H1 (cell line): Measurements from ENCODE around the gene SH3BGRL3. TPM values are rescaled to one million over a fixed set of nuclear protein-coding genes. Genes with fewer than 3 reads are reported as not detected.

Source experiments
- CTCF ChIA-PET: fragments of 300-600 bp; sonication (Branson Sonifier 250); formaldehyde crosslinking; loops from one replicate; lab custom pipeline; 2021; ENCODE audit not compliant: partially characterized antibody; lab: Charles Lee
- POLR2A ChIA-PET: fragments of 300-600 bp; sonication (Branson Sonifier 250); formaldehyde crosslinking; loops from one replicate; lab custom pipeline; 2021; ENCODE audit warnings: inconsistent platforms; ENCODE audit not compliant: partially characterized antibody; lab: Charles Lee
- DNase-seq, 2 experiments: peaks; one replicate each; pipeline versions ENCODE4 v3.0.0 to v3.0.0-alpha.2; 2010 to 2022; ENCODE audit warnings: low spot score in 2 of 2, low read depth in 1 of 2, mixed read lengths in 1 of 2
- FAIRE-seq: peaks from 2 replicates; lab custom pipeline; 2011; peaks lifted over from hg19 to GRCh38; lab: Jason Lieb, UNC
- H2AFZ ChIP-seq: 2 replicates; pipeline ENCODE4 v1.8.1; 2012; ENCODE audit warnings: low read length, inconsistent platforms
- H2AK5ac ChIP-seq: 2 replicates; pipeline ENCODE4 v1.6.1; 2013; ENCODE audit warnings: low read depth, low read length
- H2BK120ac ChIP-seq: replicated peaks from 2 replicates; pipeline ENCODE3; 2013; ENCODE audit warnings: low read depth, low read length, inconsistent platforms
- H2BK12ac ChIP-seq: 2 replicates; pipeline ENCODE4 v1.6.1; 2013; ENCODE audit warnings: low read depth, low read length
- H2BK15ac ChIP-seq: 2 replicates; pipeline ENCODE4 v1.6.1; 2013; ENCODE audit warnings: low read length
- H2BK20ac ChIP-seq: 2 replicates; pipeline ENCODE4 v1.6.1; 2013; ENCODE audit warnings: low read length
- H2BK5ac ChIP-seq: 2 replicates; pipeline ENCODE4 v1.6.1; 2013; ENCODE audit warnings: low read depth, low read length
- H3K14ac ChIP-seq: 2 replicates; pipeline ENCODE4 v1.6.1; 2013; ENCODE audit warnings: inconsistent platforms; ENCODE audit not compliant: insufficient read length
- H3K18ac ChIP-seq: 2 replicates; pipeline ENCODE4 v1.6.1; 2013; ENCODE audit warnings: low read length; ENCODE audit errors: extremely low read depth
- H3K23ac ChIP-seq: 2 replicates; pipeline ENCODE4 v1.6.1; 2013; ENCODE audit warnings: inconsistent platforms; ENCODE audit not compliant: insufficient read length
- H3K23me2 ChIP-seq: 2 replicates; pipeline ENCODE4 v1.6.1; 2013; ENCODE audit warnings: low read depth, low read length
- H3K27ac ChIP-seq: 2 replicates; pipeline ENCODE4 v1.6.1; 2011; ENCODE audit warnings: low read depth, low read length, inconsistent platforms
- H3K27me3 ChIP-seq, 4 experiments: replicated peaks in 1 of 4; 1 replicate in 1 of 4; 2 replicates in 3 of 4; pipeline versions ENCODE4 v1.6.1 to v1.8.1; 2011 to 2013; ENCODE audit warnings: low read length in 3 of 4, mild to moderate bottlenecking in 3 of 4, inconsistent platforms in 2 of 4, mixed read lengths in 2 of 4, moderate library complexity in 1 of 4; ENCODE audit not compliant: control insufficient read depth in 3 of 4, insufficient read depth in 3 of 4; ENCODE audit errors: extremely low read depth in 1 of 4
- H3K36me3 ChIP-seq, 4 experiments: 2 replicates each; pipeline versions ENCODE4 v1.6.1 to v1.8.1; 2011 to 2013; ENCODE audit warnings: mild to moderate bottlenecking in 4 of 4, low read length in 3 of 4, moderate library complexity in 2 of 4, control low read depth in 1 of 4, inconsistent platforms in 1 of 4; ENCODE audit not compliant: insufficient read depth in 4 of 4, control insufficient read depth in 2 of 4
- H3K4ac ChIP-seq: replicated peaks from 2 replicates; pipeline ENCODE3; 2013; ENCODE audit warnings: low read length, low read depth, mixed read lengths, inconsistent platforms; ENCODE audit not compliant: insufficient read length
- H3K4me1 ChIP-seq, 4 experiments: replicated peaks in 1 of 4; 1 replicate in 1 of 4; 2 replicates in 3 of 4; pipeline versions ENCODE4 v1.6.1 to v1.8.1; 2011 to 2013; ENCODE audit warnings: low read length in 3 of 4, inconsistent platforms in 2 of 4, mixed read lengths in 1 of 4; ENCODE audit not compliant: insufficient read depth in 4 of 4, control insufficient read depth in 3 of 4
- H3K4me2 ChIP-seq, 2 experiments: 2 replicates each; pipeline versions ENCODE4 v1.6.1 to v1.8.1; 2011 to 2013; ENCODE audit warnings: low read depth in 2 of 2, low read length in 2 of 2, control low read depth in 1 of 2, inconsistent platforms in 1 of 2, mild to moderate bottlenecking in 1 of 2; ENCODE audit not compliant: insufficient read depth in 1 of 2
- H3K4me3 ChIP-seq, 4 experiments: fragments of 200-600, 300-600 bp in 1 of 4; sonication (generic), shearing (Covaris generic), sonication (Bioruptor Twin) in 1 of 4; 2 replicates each; pipeline versions ENCODE4 v1.5.1 to v1.8.1; 2011 to 2016; ENCODE audit warnings: low read length in 4 of 4, low read depth in 3 of 4, control low read depth in 2 of 4, inconsistent platforms in 2 of 4, mild to moderate bottlenecking in 2 of 4, mixed read lengths in 1 of 4, moderate library complexity in 1 of 4; ENCODE audit not compliant: insufficient read depth in 2 of 4; ENCODE audit errors: extremely low read depth in 1 of 4
- H3K56ac ChIP-seq: replicated peaks from 2 replicates; pipeline ENCODE3; 2013; ENCODE audit warnings: low read depth, mild to moderate bottlenecking, mixed read lengths, low read length, inconsistent platforms; ENCODE audit not compliant: insufficient read length
- H3K79me1 ChIP-seq: 2 replicates; pipeline ENCODE4 v1.6.1; 2013; ENCODE audit warnings: low read depth, low read length, control low read depth
- H3K79me2 ChIP-seq, 2 experiments: 2 replicates each; pipeline versions ENCODE4 v1.6.1 to v1.8.1; 2012 to 2013; ENCODE audit warnings: low read length in 2 of 2, mild to moderate bottlenecking in 2 of 2, inconsistent platforms in 1 of 2; ENCODE audit not compliant: insufficient read depth in 2 of 2, control insufficient read depth in 1 of 2
- H3K9ac ChIP-seq, 4 experiments: replicated peaks in 1 of 4; 1 replicate in 1 of 4; 2 replicates in 3 of 4; pipeline versions ENCODE4 v1.6.1 to v1.8.1; 2011 to 2013; ENCODE audit warnings: low read depth in 3 of 4, low read length in 3 of 4, control low read depth in 2 of 4, mild to moderate bottlenecking in 2 of 4, moderate library complexity in 2 of 4, inconsistent platforms in 1 of 4; ENCODE audit errors: extremely low read depth in 1 of 4
- H3K9me3 ChIP-seq, 2 experiments: 2 replicates each; pipeline versions ENCODE4 v1.6.1 to v1.8.1; 2012 to 2013; ENCODE audit warnings: mild to moderate bottlenecking in 2 of 2, moderate library complexity in 2 of 2, control low read depth in 1 of 2, inconsistent platforms in 1 of 2, low read depth in 1 of 2, low read length in 1 of 2, mixed read lengths in 1 of 2; ENCODE audit not compliant: insufficient read depth in 2 of 2
- H4K20me1 ChIP-seq, 2 experiments: replicated peaks in 1 of 2; 2 replicates each; pipeline versions ENCODE3 to v1.8.1; 2011 to 2013; ENCODE audit warnings: inconsistent platforms in 2 of 2, low read length in 2 of 2, mild to moderate bottlenecking in 1 of 2; ENCODE audit not compliant: insufficient read depth in 2 of 2, control insufficient read depth in 1 of 2
- H4K5ac ChIP-seq: 2 replicates; pipeline ENCODE4 v1.6.1; 2013; ENCODE audit warnings: low read length, low read depth, mixed read lengths, inconsistent platforms; ENCODE audit not compliant: insufficient read length
- H4K8ac ChIP-seq: 2 replicates; pipeline ENCODE4 v1.8.0; 2013; ENCODE audit warnings: mild to moderate bottlenecking, moderate library complexity, low read length, inconsistent platforms; ENCODE audit not compliant: insufficient read depth; ENCODE audit errors: extremely low read depth
- H4K91ac ChIP-seq: replicated peaks from 2 replicates; pipeline ENCODE3; 2013; ENCODE audit warnings: low read length, mixed read lengths, inconsistent platforms; ENCODE audit not compliant: insufficient read length
- CEBPB ChIP-seq: IDR thresholded peaks from 2 replicates; pipeline ENCODE4 v1.6.1; 2012; ENCODE audit warnings: low read depth, low read length
- GABPA ChIP-seq: IDR thresholded peaks from 2 replicates; pipeline ENCODE4 v1.6.1; 2011; ENCODE audit warnings: mild to moderate bottlenecking, low read length, moderate library complexity, borderline replicate concordance; ENCODE audit not compliant: insufficient read depth
- PHF8 ChIP-seq: fragments of 200-600 bp; sonication (generic); conservative IDR thresholded peaks from 2 replicates; pipeline ENCODE4 v1.7.1; 2012; ENCODE audit warnings: low read depth, mild to moderate bottlenecking, inconsistent platforms, low read length, moderate library complexity
- WGBS, 2 experiments: shearing (Covaris generic) in 1 of 2; methylation state at CpG; one replicate each; pipeline versions ENCODE4 v1.1.6 to v1.1.7; 2013 to 2015; ENCODE audit warnings: low lambda C conversion rate in 2 of 2, mixed read lengths in 2 of 2, inconsistent platforms in 1 of 2, low coverage in 1 of 2, missing lambda C conversion rate in 1 of 2; ENCODE audit not compliant: insufficient replicate concordance in 2 of 2, insufficient coverage in 1 of 2, insufficient read length in 1 of 2; ENCODE audit errors: extremely low coverage in 1 of 2, missing lambda C conversion rate in 1 of 2; 5-methylcytosine and 5-hydroxymethylcytosine counted together
- polyA plus RNA-seq, 7 experiments: library from polyadenylated mRNA; depleted of rRNA in 3 of 7; stranded (reverse) in 5 of 7; unstranded in 2 of 7; fragments of >200 nt in 5 of 7; fragments of 200-250 nt in 2 of 7; gene quantifications; 1 replicate in 5 of 7; 2 replicates in 1 of 7; 4 replicates in 1 of 7; pipeline versions ENCODE4 v1.2.1 to v1.2.3, GENCODE V29; 2011 to 2013; ENCODE audit warnings: missing spikeins in 2 of 7, mixed read lengths in 2 of 7
- total RNA-seq: library from RNA; stranded (reverse); fragmentation: NEBNext Ultra II Directional; extraction: Animal tissue kit (Norgen Biotek cat#: 25700); gene quantifications from 2 replicates; pipeline ENCODE4 v1.2.1, GENCODE V29; 2021

SH3BGRL3 gene
- total and polyA plus RNA-seq, 2 of the 8 experiments (the other 6 are each of a cell fraction or from before 2014, with no cell fraction given) = 77.8 to 107 TPM

GRCh38 chr1:26280333-26281042 is 602 bp downstream of the SH3BGRL3 start:
- H2BK120ac ChIP-seq = no peak overlapping the region
- H3K4me1 ChIP-seq = peaks cover 8 to 34% (median 22%) of the 10 kb centered on the region in 4 experiments
- peak overlapping the region; percentile 79 for H3K4ac ChIP-seq
- DNase-seq (no peak), FAIRE-seq (no peak)
- ChIA-PET POLR2A (interaction anchor here (1.1 to 4.0 kb wide), 13 partner anchors 8 to 220 kb away, joined by 3 to 27 read pairs (median 4); partner anchors contain the start of genes CATSPER4, CD52, LIN28A and PDIK1L), CTCF (interaction anchor here (1.2 to 39.7 kb wide), 14 partner anchors 10 to 229 kb away, joined by 3 to 1530 read pairs (median 4); partner anchors contain the start of genes CATSPER4, CD52, CEP85 and UBXN11)
- peak overlapping the region; percentile 74 for H3K56ac ChIP-seq
- peak overlapping the region in 3 of 4 experiments; percentile 50 to 54 (median 53); a peak in 5 of 7 replicates for H3K9ac ChIP-seq
- no peak overlapping the region for H2AFZ ChIP-seq
- peaks cover 6 to 17% of the 10 kb centered on the region in 2 experiments for H4K20me1 ChIP-seq
- no peaks in the 10 kb centered on the region for H3K9me3 ChIP-seq
- peak overlapping the region; percentile 84; the same call in 1 of the 2 replicates for H4K8ac ChIP-seq
- peaks cover 0 to 5% of the 10 kb centered on the region in 2 experiments; a peak in 1 of 4 replicates for H3K79me2 ChIP-seq
- H3K23ac ChIP-seq = no peak overlapping the region
- peaks cover 9% of the 10 kb centered on the region; the same call in 1 of the 2 replicates for H3K23me2 ChIP-seq
- no peaks in the 10 kb centered on the region for H3K79me1 ChIP-seq
- H3K4me2 ChIP-seq = peak overlapping the region; percentile 60 to 88
- TF ChIP-seq GABPA = 0 out of 2 replicates have a peak, but pooled peaks have one; percentile 1
- TF ChIP-seq CEBPB = no peak
- 0 out of 2 replicates have a peak, but pooled peaks have one; percentile 34 for TF ChIP-seq PHF8
- H3K18ac ChIP-seq = peak overlapping the region; percentile 63
- H2AK5ac ChIP-seq = no peak overlapping the region; the same call in 1 of the 2 replicates
- H2BK15ac ChIP-seq = peak overlapping the region; percentile 88; the same call in 1 of the 2 replicates
- H4K5ac ChIP-seq = peak overlapping the region; percentile 54
- 41% methylated on average over 14 of the region's 20 CpGs; no CpG with 5 or more reads in 1 of the 2 experiments for WGBS, 2 experiments
- peak overlapping the region; percentile 64 to 69 (median 64) for H3K4me3 ChIP-seq
- H3K14ac ChIP-seq = no peak overlapping the region
- peaks cover 18 to 22% (median 21%) of the 10 kb centered on the region in 4 experiments for H3K36me3 ChIP-seq
- no peak overlapping the region for H2BK12ac ChIP-seq
- no peak overlapping the region for H2BK20ac ChIP-seq
- H2BK5ac ChIP-seq = peak overlapping the region; percentile 73; the same call in 1 of the 2 replicates
- peak overlapping the region; percentile 11 for H4K91ac ChIP-seq
- no peaks in the 10 kb centered on the region for H3K27me3 ChIP-seq
- 0 out of 2 replicates have a peak overlapping the region, but pooled peaks have one; percentile 26 for H3K27ac ChIP-seq
